Measurements from ENCODE around the gene CFAP20DC. TPM values are rescaled to one million over a fixed set of nuclear protein-coding genes. Genes with fewer than 3 reads are reported as not detected.

CFAP20DC gene
- total RNA-seq, 4 donors from 2014 or later: 0.17 to 0.32 (median 0.23) TPM; not detected in 1

GRCh38 chr3:58794750-58795149, 255.1 kb downstream of the CFAP20DC start:
- intact Hi-C loops (cut with DNase I): no loop called here
- Histone ChIP-seq H3K4me1 (no peaks in the 10 kb centered on the region), H3K27me3 (no peaks in the 10 kb centered on the region), H3K9me3 (no peaks in the 10 kb centered on the region), H3K36me3 (no peaks in the 10 kb centered on the region), H3K27ac (replicated peaks in 1 of 4) (no peak overlapping the region), H3K4me3 (no peak overlapping the region)
- 95% methylated on average over 4 of the region's 4 CpGs for WGBS
- no peak for DNase-seq (ENCODE audit: extremely low spot score)
- TF ChIP-seq EP300 (IDR thresholded peaks at IDR 0.05): no peak

GRCh38 chr3:58793938-58794337, 255.9 kb downstream of the CFAP20DC start:
- Histone ChIP-seq H3K9me3 (no peaks in the 10 kb centered on the region), H3K27ac (replicated peaks in 1 of 4) (no peak overlapping the region), H3K36me3 (no peaks in the 10 kb centered on the region), H3K4me1 (no peaks in the 10 kb centered on the region), H3K27me3 (no peaks in the 10 kb centered on the region), H3K4me3 (no peak overlapping the region)
- TF ChIP-seq POLR2A (IDR thresholded peaks at IDR 0.05; ENCODE audit: low read depth) (no peak), POLR2AphosphoS5 (IDR thresholded peaks at IDR 0.05) (no peak), CTCF (IDR thresholded peaks at IDR 0.05) (no peak), EP300 (IDR thresholded peaks at IDR 0.05) (no peak)
- intact Hi-C loops (cut with DNase I): no loop called here
- DNase-seq (ENCODE audit: extremely low spot score): no peak
- 95% methylated on average over 3 of the region's 3 CpGs for WGBS

GRCh38 chr3:58792921-58793451, 256.8 kb downstream of the CFAP20DC start:
- 49% methylated on average over 2 of the region's 2 CpGs for WGBS
- no peak for TF ChIP-seq POLR2A (IDR thresholded peaks at IDR 0.05; ENCODE audit: low read depth)
- no peak for TF ChIP-seq POLR2AphosphoS5 (IDR thresholded peaks at IDR 0.05)
- TF ChIP-seq CTCF (IDR thresholded peaks at IDR 0.05): no peak
- TF ChIP-seq EP300 (IDR thresholded peaks at IDR 0.05): no peak
- no peaks in the 10 kb centered on the region for H3K36me3 ChIP-seq
- H3K27me3 ChIP-seq: no peaks in the 10 kb centered on the region
- H3K4me3 ChIP-seq: no peak overlapping the region
- no peak for DNase-seq (ENCODE audit: extremely low spot score)
- H3K4me1 ChIP-seq: no peaks in the 10 kb centered on the region
- no peak overlapping the region for H3K27ac ChIP-seq (replicated peaks in 1 of 4)
- no peaks in the 10 kb centered on the region for H3K9me3 ChIP-seq
- intact Hi-C loops (cut with DNase I): no loop called here

- intact Hi-C loops (cut with DNase I): no loop called here
- no peaks in the 10 kb centered on the region for H3K4me1 ChIP-seq
- TF ChIP-seq POLR2AphosphoS5 (IDR thresholded peaks at IDR 0.05) (no peak), POLR2A (IDR thresholded peaks at IDR 0.05; ENCODE audit: low read depth) (no peak), CTCF (IDR thresholded peaks at IDR 0.05) (no peak), EP300 (IDR thresholded peaks at IDR 0.05) (no peak)
Observed at GRCh38 chr3:58789385-58789784, 260.4 kb downstream of the CFAP20DC start.

GRCh38 chr3:58784888-58785287, 264.9 kb downstream of the CFAP20DC start:
- intact Hi-C loops (cut with DNase I): no loop called here
- Histone ChIP-seq H3K36me3 (no peaks in the 10 kb centered on the region), H3K27me3 (no peaks in the 10 kb centered on the region), H3K4me1 (no peaks in the 10 kb centered on the region), H3K27ac (replicated peaks in 1 of 4) (no peak overlapping the region), H3K4me3 (no peak overlapping the region), H3K9me3 (peaks cover 0 to 9% (median 4%) of the 10 kb centered on the region in 4 donors)
- DNase-seq (ENCODE audit: extremely low spot score): no peak
- 83% methylated on average over 6 of the region's 6 CpGs for WGBS
- no peak for TF ChIP-seq POLR2A (IDR thresholded peaks at IDR 0.05; ENCODE audit: low read depth)
- TF ChIP-seq EP300 (IDR thresholded peaks at IDR 0.05): no peak
- TF ChIP-seq CTCF (IDR thresholded peaks at IDR 0.05): no peak
- TF ChIP-seq POLR2AphosphoS5 (IDR thresholded peaks at IDR 0.05): no peak

More at GRCh38 chr3:58789385-58789784, 260.4 kb downstream of the CFAP20DC start:
- no peak for DNase-seq (ENCODE audit: extremely low spot score)
- Histone ChIP-seq H3K27me3 (no peaks in the 10 kb centered on the region), H3K9me3 (no peaks in the 10 kb centered on the region), H3K27ac (replicated peaks in 1 of 4) (no peak overlapping the region), H3K4me3 (no peak overlapping the region), H3K36me3 (no peaks in the 10 kb centered on the region)

All from esophagus muscularis mucosa (tissue), 4 donors.